ENCODE measurements around the gene GRAMD2B. TPM values are rescaled to one million over a fixed set of nuclear protein-coding genes. Genes with fewer than 3 reads are reported as not detected.
"Not testable (repeated sequence)": the region's sequence is repeated elsewhere in the genome, so short reads cannot be mapped to it uniquely, and the experiment has no call there.

GRAMD2B gene
- total RNA-seq, 2 donors from 2014 or later = 9.5 to 9.6 TPM

GRCh38 chr5:126455728-126456127 lies 32.5 kb downstream of the GRAMD2B start:
- ATAC-seq = no peak
- DNase-seq (ENCODE audit: low spot score in 2 of 2) = no peak
- H3K36me3 Mint-ChIP-seq = peaks cover 0 to 16% of the 10 kb centered on the region in 2 donors
- H3K9me3 Mint-ChIP-seq = no peaks in the 10 kb centered on the region
- H3K27ac Mint-ChIP-seq = no peak overlapping the region

- H3K36me3 Mint-ChIP-seq = peaks cover 0 to 15% of the 10 kb centered on the region in 2 donors
- ATAC-seq = no peak
These were observed 33.1 kb downstream of the GRAMD2B start for GRCh38 chr5:126456217-126456820.

GRCh38 chr5:126460459-126460858 lies 37.2 kb downstream of the GRAMD2B start:
- Mint-ChIP-seq H3K36me3 (no peaks in the 10 kb centered on the region), H3K27ac (no peak overlapping the region), H3K9me3 (no peaks in the 10 kb centered on the region)
- ATAC-seq (no peak), DNase-seq (ENCODE audit: low spot score in 2 of 2) (no peak)

More at GRCh38 chr5:126456217-126456820, 33.1 kb downstream of the GRAMD2B start:
- peak overlapping the region in 1 of 2 donors; percentile 9 for H3K27ac Mint-ChIP-seq
- H3K9me3 Mint-ChIP-seq = no peaks in the 10 kb centered on the region
- no peak for DNase-seq (ENCODE audit: low spot score in 2 of 2)

- Mint-ChIP-seq H3K36me3 (no peaks in the 10 kb centered on the region), H3K9me3 (no peaks in the 10 kb centered on the region), H3K27ac (peak overlapping the region in 1 of 2 donors; percentile 32)
- DNase-seq (ENCODE audit: low spot score in 2 of 2) (no peak), ATAC-seq (no peak)
These were observed 37.8 kb downstream of the GRAMD2B start for GRCh38 chr5:126460977-126461376.

GRCh38 chr5:126461838-126462237 lies 38.6 kb downstream of the GRAMD2B start:
- Mint-ChIP-seq H3K27ac (no peak overlapping the region), H3K36me3 (no peaks in the 10 kb centered on the region), H3K9me3 (no peaks in the 10 kb centered on the region)
- no peak for ATAC-seq
- no peak for DNase-seq (ENCODE audit: low spot score in 2 of 2)

- no peaks in the 10 kb centered on the region for H3K9me3 Mint-ChIP-seq
- no peaks in the 10 kb centered on the region for H3K36me3 Mint-ChIP-seq
- no peak overlapping the region for H3K27ac Mint-ChIP-seq
These were observed 39.2 kb downstream of the GRAMD2B start for GRCh38 chr5:126462239-126463014.

GRCh38 chr5:126464016-126464415 lies 40.8 kb downstream of the GRAMD2B start:
- Mint-ChIP-seq H3K9me3 (no peaks in the 10 kb centered on the region), H3K27ac (peak overlapping the region; percentile 1 to 5), H3K36me3 (no peaks in the 10 kb centered on the region)
- ATAC-seq (peak; percentile 56 to 92), DNase-seq (ENCODE audit: low spot score in 2 of 2) (no peak)

More at GRCh38 chr5:126462239-126463014, 39.2 kb downstream of the GRAMD2B start:
- ATAC-seq (no peak), DNase-seq (ENCODE audit: low spot score in 2 of 2) (no peak)

GRCh38 chr5:126464959-126465358 lies 41.8 kb downstream of the GRAMD2B start:
- H3K27ac Mint-ChIP-seq = no peak overlapping the region
- H3K36me3 Mint-ChIP-seq = no peaks in the 10 kb centered on the region
- DNase-seq (ENCODE audit: low spot score in 2 of 2) = no peak
- H3K9me3 Mint-ChIP-seq = no peaks in the 10 kb centered on the region
- ATAC-seq = no peak

- no peak for DNase-seq (ENCODE audit: low spot score in 2 of 2)
- no peak overlapping the region for H3K27ac Mint-ChIP-seq
- ATAC-seq = no peak
- H3K9me3 Mint-ChIP-seq = no peaks in the 10 kb centered on the region
- H3K36me3 Mint-ChIP-seq = no peaks in the 10 kb centered on the region
These were observed 44.9 kb downstream of the GRAMD2B start for GRCh38 chr5:126468091-126468490.

- Mint-ChIP-seq H3K36me3 (no peaks in the 10 kb centered on the region), H3K27ac (no peak overlapping the region), H3K9me3 (no peaks in the 10 kb centered on the region)
- DNase-seq (ENCODE audit: low spot score in 2 of 2) (no peak), ATAC-seq (no peak)
These were observed 46.5 kb downstream of the GRAMD2B start for GRCh38 chr5:126469536-126470316.

GRCh38 chr5:126470529-126470928 lies 47.3 kb downstream of the GRAMD2B start:
- not testable (repeated sequence) for ATAC-seq; H3K36me3 Mint-ChIP-seq; H3K27ac Mint-ChIP-seq; H3K9me3 Mint-ChIP-seq; DNase-seq (ENCODE audit: low spot score in 2 of 2)

GRCh38 chr5:126471247-126471646 lies 48.0 kb downstream of the GRAMD2B start:
- Mint-ChIP-seq H3K36me3 (peaks cover 0 to 6% of the 10 kb centered on the region in 2 donors), H3K27ac (no peak overlapping the region), H3K9me3 (no peaks in the 10 kb centered on the region)
- DNase-seq (ENCODE audit: low spot score in 2 of 2) (no peak), ATAC-seq (no peak)

- DNase-seq (ENCODE audit: low spot score in 2 of 2) (no peak), ATAC-seq (peak; percentile 41 to 65)
- Mint-ChIP-seq H3K36me3 (peaks cover 0 to 6% of the 10 kb centered on the region in 2 donors), H3K27ac (no peak overlapping the region), H3K9me3 (no peaks in the 10 kb centered on the region)
These were observed 48.8 kb downstream of the GRAMD2B start for GRCh38 chr5:126471875-126472537.

- Mint-ChIP-seq H3K9me3 (no peaks in the 10 kb centered on the region), H3K36me3 (peaks cover 0 to 6% of the 10 kb centered on the region in 2 donors), H3K27ac (no peak overlapping the region)
- DNase-seq (ENCODE audit: low spot score in 2 of 2) (no peak), ATAC-seq (no peak)
These were observed 49.3 kb downstream of the GRAMD2B start for GRCh38 chr5:126472538-126472889.

- Mint-ChIP-seq H3K36me3 (peaks cover 8 to 12% of the 10 kb centered on the region in 2 donors), H3K9me3 (no peaks in the 10 kb centered on the region), H3K27ac (peak overlapping the region in 1 of 2 donors; percentile 39)
- ATAC-seq (no peak), DNase-seq (ENCODE audit: low spot score in 2 of 2) (no peak)
These were observed 54.3 kb downstream of the GRAMD2B start for GRCh38 chr5:126477294-126478117.

GRCh38 chr5:126479810-126480209 lies 56.6 kb downstream of the GRAMD2B start:
- H3K36me3 Mint-ChIP-seq = peaks cover 14 to 19% of the 10 kb centered on the region in 2 donors
- ATAC-seq (no peak), DNase-seq (ENCODE audit: low spot score in 2 of 2) (no peak)
- H3K27ac Mint-ChIP-seq = peak overlapping the region in 1 of 2 donors; percentile 29
- H3K9me3 Mint-ChIP-seq = no peaks in the 10 kb centered on the region

Measured in activated naive CD4-positive, alpha-beta T cell treated with anti-CD3 and anti-CD28 coated beads, Interleukin-2, amount 50 U/mL, for 72 hours (primary cell).